Cerebellar cortex (tissue), 1 donor: ENCODE measurements around the gene MIB2.
"Not testable (repeated sequence)": the region's sequence is repeated elsewhere in the genome, so short reads cannot be mapped to it uniquely, and the experiment has no call there.

Experiments
- DNase-seq: peaks from one replicate; pipeline ENCODE4 v3.0.0-alpha.2; 2015; ENCODE audit warnings: low spot score

Gene MIB2

GRCh38 chr1:1615256-1616044 is at the start of gene MIB2:
Gene MIB2 (plus strand): TSS chr1:1615500. CDS start chr1:1623453, 7,953 bp downstream.
- DNase-seq: peak; percentile 97

GRCh38 chr1:1567152-1567875 is 48.0 kb upstream of the MIB2 start:
- DNase-seq: no peak

GRCh38 chr1:1567891-1568291 is 47.4 kb upstream of the MIB2 start:
- no peak for DNase-seq

GRCh38 chr1:1569341-1569740 is 46.0 kb upstream of the MIB2 start:
- DNase-seq: no peak

GRCh38 chr1:1573843-1574720 is 41.2 kb upstream of the MIB2 start:
- DNase-seq: peak; percentile 59

- DNase-seq: peak; percentile 86
Observed at GRCh38 chr1:1574721-1575537, 40.4 kb upstream of the MIB2 start, which contains the start of gene SSU72. Gene SSU72 (minus strand): TSS chr1:1574863. CDS start chr1:1574557, 306 bp downstream.

- no peak for DNase-seq
Observed at GRCh38 chr1:1577367-1578011, 37.8 kb upstream of the MIB2 start.

- DNase-seq: no peak
Observed at GRCh38 chr1:1578371-1578940, 36.8 kb upstream of the MIB2 start.

- DNase-seq: no peak
Observed at GRCh38 chr1:1582585-1583346, 32.5 kb upstream of the MIB2 start.

- no peak for DNase-seq
Observed at GRCh38 chr1:1583347-1584010, 31.8 kb upstream of the MIB2 start.

GRCh38 chr1:1591452-1591851 is 23.8 kb upstream of the MIB2 start:
- no peak for DNase-seq

GRCh38 chr1:1593834-1594601 is 21.3 kb upstream of the MIB2 start:
- no peak for DNase-seq

GRCh38 chr1:1594602-1595260 is 20.6 kb upstream of the MIB2 start:
- peak; percentile 58 for DNase-seq

GRCh38 chr1:1595341-1595740 is 20.0 kb upstream of the MIB2 start:
- DNase-seq: not testable (repeated sequence)

GRCh38 chr1:1596493-1597274 is 18.6 kb upstream of the MIB2 start:
- DNase-seq: no peak

GRCh38 chr1:1597275-1597930 is 17.9 kb upstream of the MIB2 start:
- DNase-seq: no peak
